Natural killer cell (primary cell): ENCODE data around the gene METTL26. TPM values are rescaled to one million over a fixed set of nuclear protein-coding genes. Genes with fewer than 3 reads are reported as not detected.

ENCODE experiments used
- ATAC-seq, 3 donors: fragments of 150-1000 bp in 2 of 3; fragments of 200-7000 bp in 1 of 3; cut with Tn5 transposase; 1 replicate in 1 of 3; 2 replicates in 2 of 3; pipeline ENCODE4 v1.10.0; 2021; ENCODE audit warnings: mild to moderate bottlenecking in 2 of 3, moderate library complexity in 2 of 3
- DNase-seq, 2 donors: peaks; one replicate each; pipeline versions ENCODE4 v3.0.0 to v3.0.0-alpha.2; 2013 to 2021; ENCODE audit warnings: mixed read lengths in 1 of 2
- H3K27ac ChIP-seq: one replicate; pipeline ENCODE4 v1.5.1; 2013; ENCODE audit warnings: mild to moderate bottlenecking, low read length
- H3K27me3 ChIP-seq: one replicate; pipeline ENCODE4 v1.6.1; 2013; ENCODE audit warnings: low read length; ENCODE audit not compliant: control insufficient read depth, insufficient read depth
- H3K36me3 ChIP-seq: one replicate; pipeline ENCODE4 v1.6.1; 2013; ENCODE audit warnings: low read length; ENCODE audit not compliant: control insufficient read depth, insufficient read depth
- H3K4me1 ChIP-seq: one replicate; pipeline ENCODE4 v1.6.1; 2013; ENCODE audit warnings: low read length; ENCODE audit not compliant: control insufficient read depth, insufficient read depth
- H3K4me3 ChIP-seq: one replicate; pipeline ENCODE4 v1.5.1; 2013; ENCODE audit warnings: low read length
- H3K9me3 ChIP-seq: one replicate; pipeline ENCODE4 v1.6.1; 2013; ENCODE audit warnings: low read length; ENCODE audit not compliant: control insufficient read depth, insufficient read depth
- H3K27ac Mint-ChIP-seq, 2 donors: one replicate each; pipeline ENCODE4 v1.8.0; 2022; ENCODE audit warnings: mild to moderate bottlenecking in 2 of 2, mixed read lengths in 2 of 2, moderate library complexity in 1 of 2
- H3K27me3 Mint-ChIP-seq, 2 donors: one replicate each; pipeline ENCODE4 v1.8.0; 2022; ENCODE audit warnings: low read depth in 2 of 2, mixed read lengths in 2 of 2
- H3K36me3 Mint-ChIP-seq: one replicate; pipeline ENCODE4 v1.8.0; 2022; ENCODE audit warnings: mixed read lengths
- H3K4me1 Mint-ChIP-seq, 2 donors: one replicate each; pipeline ENCODE4 v1.8.0; 2022; ENCODE audit warnings: mixed read lengths in 2 of 2
- H3K4me3 Mint-ChIP-seq: one replicate; pipeline ENCODE4 v1.8.0; 2022; ENCODE audit warnings: mild to moderate bottlenecking, moderate library complexity, mixed read lengths
- H3K9me3 Mint-ChIP-seq, 2 donors: one replicate each; pipeline ENCODE4 v1.8.0; 2022; ENCODE audit warnings: mixed read lengths in 2 of 2
- WGBS: methylation state at CpG from one replicate; pipeline ENCODE4 v1.1.7; 2013; ENCODE audit warnings: missing lambda C conversion rate; ENCODE audit not compliant: insufficient coverage; 5-methylcytosine and 5-hydroxymethylcytosine counted together
- intact Hi-C: fragments of 100-400 bp; cut with micrococcal nuclease; formaldehyde crosslinking; loops from one replicate; pipeline ENCODE4 v1.14.2; 2022
- total RNA-seq, 4 donors: library from RNA; stranded (reverse); fragments of 120-200 nt in 1 of 4; gene quantifications; one replicate each; pipeline versions ENCODE4 v1.2.3 to v1.2.4, GENCODE V29; 2013 to 2022
- TF ChIP-seq, protein P1 (sequence below): fragments of 200-600 bp; IDR thresholded peaks from one replicate; pipeline ENCODE4 v1.8.0; 2022; ENCODE audit warnings: antibody characterized with exemption

The METTL26 gene
- total RNA-seq, 3 donors from 2014 or later (not counting 1 experiment from before 2014, with no cell fraction given): 33.7 to 36.3 (median 36.1) TPM

DNA sequence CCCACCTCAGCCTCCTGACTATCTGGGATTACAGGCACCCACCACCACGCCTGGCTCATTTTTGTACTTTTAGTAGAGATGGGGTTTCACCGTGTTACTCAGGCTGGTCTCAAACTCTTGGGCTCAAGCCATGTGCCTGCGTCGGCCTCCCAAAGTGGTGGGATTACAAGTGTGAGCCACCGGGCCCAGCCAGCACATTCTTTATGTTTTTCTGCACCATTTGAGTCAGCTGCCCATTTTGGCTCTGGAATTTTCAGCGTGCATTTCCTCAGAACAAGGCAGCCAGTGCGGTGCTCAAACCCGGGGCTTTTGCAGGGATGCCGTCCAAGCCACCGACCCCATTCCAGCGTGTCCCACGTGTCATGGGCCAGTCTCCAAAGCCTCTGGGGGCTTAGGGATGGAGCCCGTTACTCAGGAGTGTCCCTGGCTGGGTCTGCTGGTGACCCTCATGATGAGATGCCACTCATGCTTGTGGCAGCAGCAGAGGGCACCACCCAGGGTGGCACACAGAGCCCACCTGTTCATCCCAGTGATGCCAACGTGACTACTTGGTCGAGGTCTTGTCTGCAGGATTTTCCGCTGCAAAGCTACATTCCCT lies 50.0 kb downstream of the METTL26 start:
- H3K4me3 ChIP-seq: no peak overlapping the region
- H3K4me1 ChIP-seq: peaks cover 23% of the 10 kb centered on the region
- H3K27me3 ChIP-seq: no peaks in the 10 kb centered on the region
- no peaks in the 10 kb centered on the region for H3K9me3 Mint-ChIP-seq
- H3K27ac Mint-ChIP-seq: no peak overlapping the region
- no peaks in the 10 kb centered on the region for H3K36me3 Mint-ChIP-seq
- no peaks in the 10 kb centered on the region for H3K36me3 ChIP-seq
- WGBS: 77% methylated on average over 16 of the region's 16 CpGs
- H3K9me3 ChIP-seq: no peaks in the 10 kb centered on the region
- intact Hi-C loops: no loop called here
- no peaks in the 10 kb centered on the region for H3K27me3 Mint-ChIP-seq
- TF ChIP-seq, protein P1, sequence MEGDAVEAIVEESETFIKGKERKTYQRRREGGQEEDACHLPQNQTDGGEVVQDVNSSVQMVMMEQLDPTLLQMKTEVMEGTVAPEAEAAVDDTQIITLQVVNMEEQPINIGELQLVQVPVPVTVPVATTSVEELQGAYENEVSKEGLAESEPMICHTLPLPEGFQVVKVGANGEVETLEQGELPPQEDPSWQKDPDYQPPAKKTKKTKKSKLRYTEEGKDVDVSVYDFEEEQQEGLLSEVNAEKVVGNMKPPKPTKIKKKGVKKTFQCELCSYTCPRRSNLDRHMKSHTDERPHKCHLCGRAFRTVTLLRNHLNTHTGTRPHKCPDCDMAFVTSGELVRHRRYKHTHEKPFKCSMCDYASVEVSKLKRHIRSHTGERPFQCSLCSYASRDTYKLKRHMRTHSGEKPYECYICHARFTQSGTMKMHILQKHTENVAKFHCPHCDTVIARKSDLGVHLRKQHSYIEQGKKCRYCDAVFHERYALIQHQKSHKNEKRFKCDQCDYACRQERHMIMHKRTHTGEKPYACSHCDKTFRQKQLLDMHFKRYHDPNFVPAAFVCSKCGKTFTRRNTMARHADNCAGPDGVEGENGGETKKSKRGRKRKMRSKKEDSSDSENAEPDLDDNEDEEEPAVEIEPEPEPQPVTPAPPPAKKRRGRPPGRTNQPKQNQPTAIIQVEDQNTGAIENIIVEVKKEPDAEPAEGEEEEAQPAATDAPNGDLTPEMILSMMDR: no peak
- H3K4me1 Mint-ChIP-seq: peaks cover 8 to 25% of the 10 kb centered on the region in 2 donors
- no peak overlapping the region for H3K27ac ChIP-seq
- no peak for DNase-seq
- ATAC-seq: no peak
- H3K4me3 Mint-ChIP-seq: no peak overlapping the region

DNA sequence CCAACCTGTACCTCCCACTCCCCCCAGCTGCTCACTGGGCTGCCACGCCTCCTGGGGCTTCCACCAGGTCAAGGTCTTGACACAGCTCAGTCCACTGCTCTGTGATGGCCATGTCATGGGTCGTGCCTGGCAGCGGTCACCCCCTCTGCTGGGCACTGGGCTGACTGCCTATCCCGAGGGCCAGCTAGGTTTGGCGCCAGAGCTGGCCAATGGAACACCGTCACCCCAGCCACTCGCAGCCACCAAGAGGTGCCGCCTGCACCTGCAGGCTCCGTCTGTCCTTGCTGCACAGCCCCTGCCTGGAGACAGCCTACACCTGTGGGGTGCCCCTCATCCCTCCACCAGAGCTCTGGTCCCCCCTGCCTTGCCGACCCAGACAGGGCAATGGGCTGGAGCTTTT lies 50.8 kb downstream of the METTL26 start:
- no peaks in the 10 kb centered on the region for H3K9me3 Mint-ChIP-seq
- Histone ChIP-seq H3K4me3 (no peak overlapping the region), H3K27me3 (no peaks in the 10 kb centered on the region), H3K36me3 (no peaks in the 10 kb centered on the region), H3K9me3 (no peaks in the 10 kb centered on the region), H3K4me1 (peaks cover 15% of the 10 kb centered on the region), H3K27ac (no peak overlapping the region)
- TF ChIP-seq, protein P1: no peak
- no peaks in the 10 kb centered on the region for H3K27me3 Mint-ChIP-seq
- no peak for ATAC-seq
- H3K36me3 Mint-ChIP-seq: no peaks in the 10 kb centered on the region
- intact Hi-C loops: no loop called here
- peaks cover 0 to 17% of the 10 kb centered on the region in 2 donors for H3K4me1 Mint-ChIP-seq
- no peak overlapping the region for H3K27ac Mint-ChIP-seq
- WGBS: 50% methylated on average over 10 of the region's 10 CpGs
- DNase-seq: no peak
- H3K4me3 Mint-ChIP-seq: no peak overlapping the region

Other genes with a start within 250 kb of the METTL26 start
- gene NME4, start 239.1 kb downstream of the METTL26 start, total RNA-seq: 10 to 100 TPM; 10.7 to 27.4 (median 25.4) TPM
- 10 to 100 TPM in 2 of 3 donors, 1 to 10 TPM in 1; 9.5 to 13.0 (median 12.9) TPM for gene DECR2, start 234.4 kb downstream of the METTL26 start, total RNA-seq
- 10 to 100 TPM; 51.0 to 61.2 (median 55.3) TPM for gene RAB11FIP3, start 210.7 kb downstream of the METTL26 start, total RNA-seq
- gene CAPN15, start 108.6 kb downstream of the METTL26 start, total RNA-seq: 100 to 1,000 TPM; 151 to 275 (median 186) TPM
- under 1 TPM in 1 of 3 donors, not detected in 2; 0.20 TPM for gene PRR35, start 75.9 kb downstream of the METTL26 start, total RNA-seq
- under 1 TPM; 0.28 to 0.75 (median 0.35) TPM for gene NHLRC4, start 69.3 kb downstream of the METTL26 start, total RNA-seq
- gene PIGQ, start 66.3 kb downstream of the METTL26 start, total RNA-seq: 10 to 100 TPM; 27.6 to 40.5 (median 37.0) TPM
- gene RAB40C, start 46.2 kb downstream of the METTL26 start, total RNA-seq: 10 to 100 TPM; 12.7 to 20.8 (median 20.0) TPM
- 1 to 10 TPM in 1 of 3 donors, under 1 TPM in 2; 0.60 to 1.7 (median 0.75) TPM for gene WFIKKN1, start 5.3 kb downstream of the METTL26 start, total RNA-seq
- gene MCRIP2, start 5.5 kb upstream of the METTL26 start, total RNA-seq: 10 to 100 TPM; 11.3 to 17.4 (median 15.7) TPM
- 10 to 100 TPM; 16.7 to 22.8 (median 20.2) TPM for gene WDR90, start 13.1 kb upstream of the METTL26 start, total RNA-seq
- gene RHOT2, start 31.8 kb upstream of the METTL26 start, total RNA-seq: 100 to 1,000 TPM; 205 to 216 (median 211) TPM
- 1 to 10 TPM; 2.9 to 4.2 (median 4.2) TPM for gene RHBDL1, start 39.4 kb upstream of the METTL26 start, total RNA-seq
- gene STUB1, start 44.1 kb upstream of the METTL26 start, total RNA-seq: 10 to 100 TPM; 89.5 to 95.4 (median 93.5) TPM
- gene JMJD8, start 48.0 kb upstream of the METTL26 start, total RNA-seq: 10 to 100 TPM; 29.5 to 32.6 (median 31.5) TPM
- gene WDR24, start 54.1 kb upstream of the METTL26 start, total RNA-seq: 10 to 100 TPM in 2 of 3 donors, 1 to 10 TPM in 1; 8.8 to 14.1 (median 10.2) TPM
- under 1 TPM in 2 of 3 donors, not detected in 1; 0.48 to 0.79 TPM for gene FBXL16, start 69.5 kb upstream of the METTL26 start, total RNA-seq
- 10 to 100 TPM; 11.8 to 16.6 (median 14.3) TPM for gene METRN, start 78.8 kb upstream of the METTL26 start, total RNA-seq
- 10 to 100 TPM; 33.7 to 39.0 (median 37.7) TPM for gene ANTKMT, start 84.8 kb upstream of the METTL26 start, total RNA-seq
- gene CCDC78, start 90.1 kb upstream of the METTL26 start, total RNA-seq: 10 to 100 TPM in 1 of 3 donors, 1 to 10 TPM in 2; 6.2 to 10.0 (median 7.7) TPM
- 10 to 100 TPM; 13.5 to 21.5 (median 15.7) TPM for gene HAGHL, start 90.8 kb upstream of the METTL26 start, total RNA-seq
- 10 to 100 TPM; 36.9 to 39.8 (median 37.5) TPM for gene CIAO3, start 104.7 kb upstream of the METTL26 start, total RNA-seq
- gene MSLN, start 124.4 kb upstream of the METTL26 start, total RNA-seq: not detected
- gene RPUSD1, start 152.1 kb upstream of the METTL26 start, total RNA-seq: 10 to 100 TPM; 20.8 to 31.7 (median 29.6) TPM
- 10 to 100 TPM; 26.7 to 52.4 (median 40.5) TPM for gene CHTF18, start 152.3 kb upstream of the METTL26 start, total RNA-seq
- gene GNG13, start 164.4 kb upstream of the METTL26 start, total RNA-seq: not detected